ENCODE measurements around the gene SERPINC1.
A peak's percentile ranks its signal among the peaks of the same experiment; 100 is the strongest.
"Not testable (repeated sequence)": the region's sequence is repeated elsewhere in the genome, so short reads cannot be mapped to it uniquely, and the experiment has no call there.

Gene SERPINC1

DNA sequence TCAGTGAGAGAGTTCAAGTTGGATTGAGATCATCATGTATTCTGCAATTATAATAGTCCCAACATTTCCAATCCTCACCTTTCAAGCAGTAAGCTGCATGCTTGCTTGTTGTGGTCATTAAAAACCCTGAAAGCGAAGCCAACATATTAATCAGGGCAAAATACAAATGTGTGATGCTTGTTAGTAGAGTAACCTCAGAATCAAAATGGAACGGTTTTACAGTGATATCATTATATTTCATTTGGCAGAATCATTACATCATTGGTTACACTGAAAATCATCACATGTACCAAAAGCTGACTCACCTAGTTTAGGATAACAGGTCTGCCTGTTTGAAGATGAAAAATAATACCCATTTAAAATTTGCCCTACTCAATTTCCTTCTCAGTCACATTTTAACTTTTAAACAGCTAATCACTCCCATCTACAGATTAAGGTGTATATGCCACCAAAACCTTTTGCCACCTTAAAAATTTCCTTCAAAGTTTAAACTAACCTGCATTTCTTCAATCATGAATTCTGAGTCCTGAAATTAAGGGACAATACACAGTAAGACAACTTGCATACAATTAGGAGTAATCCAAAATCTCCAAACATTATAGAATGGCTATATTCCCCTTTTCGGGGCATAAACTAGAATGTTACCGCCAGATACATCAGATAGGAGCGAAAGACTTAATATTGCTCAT lies 52.8 kb downstream of the SERPINC1 start:
- H3K4me1 Mint-ChIP-seq: peaks cover 36% of the 10 kb centered on the region
- no peaks in the 10 kb centered on the region for H3K9me3 Mint-ChIP-seq
- no peaks in the 10 kb centered on the region for H3K27me3 Mint-ChIP-seq (ENCODE audit: low read depth)
- peak overlapping the region; percentile 89 to 99 (median 93) for H3K4me3 Mint-ChIP-seq
- H3K36me3 Mint-ChIP-seq (ENCODE audit: low read depth): peaks cover 58% of the 10 kb centered on the region
- TF ChIP-seq, protein P1, sequence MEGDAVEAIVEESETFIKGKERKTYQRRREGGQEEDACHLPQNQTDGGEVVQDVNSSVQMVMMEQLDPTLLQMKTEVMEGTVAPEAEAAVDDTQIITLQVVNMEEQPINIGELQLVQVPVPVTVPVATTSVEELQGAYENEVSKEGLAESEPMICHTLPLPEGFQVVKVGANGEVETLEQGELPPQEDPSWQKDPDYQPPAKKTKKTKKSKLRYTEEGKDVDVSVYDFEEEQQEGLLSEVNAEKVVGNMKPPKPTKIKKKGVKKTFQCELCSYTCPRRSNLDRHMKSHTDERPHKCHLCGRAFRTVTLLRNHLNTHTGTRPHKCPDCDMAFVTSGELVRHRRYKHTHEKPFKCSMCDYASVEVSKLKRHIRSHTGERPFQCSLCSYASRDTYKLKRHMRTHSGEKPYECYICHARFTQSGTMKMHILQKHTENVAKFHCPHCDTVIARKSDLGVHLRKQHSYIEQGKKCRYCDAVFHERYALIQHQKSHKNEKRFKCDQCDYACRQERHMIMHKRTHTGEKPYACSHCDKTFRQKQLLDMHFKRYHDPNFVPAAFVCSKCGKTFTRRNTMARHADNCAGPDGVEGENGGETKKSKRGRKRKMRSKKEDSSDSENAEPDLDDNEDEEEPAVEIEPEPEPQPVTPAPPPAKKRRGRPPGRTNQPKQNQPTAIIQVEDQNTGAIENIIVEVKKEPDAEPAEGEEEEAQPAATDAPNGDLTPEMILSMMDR (IDR thresholded peaks at IDR 0.05; ENCODE audit: unreplicated experiment in 3 of 3): no peak
- peak overlapping the region; percentile 31 to 58 (median 41) for H3K27ac Mint-ChIP-seq

- no peaks in the 10 kb centered on the region for H3K27me3 Mint-ChIP-seq (ENCODE audit: low read depth)
- no peaks in the 10 kb centered on the region for H3K9me3 Mint-ChIP-seq
- peaks cover 58% of the 10 kb centered on the region for H3K36me3 Mint-ChIP-seq (ENCODE audit: low read depth)
- peak overlapping the region; percentile 29 to 41 (median 31) for H3K27ac Mint-ChIP-seq
- TF ChIP-seq, protein P1 (IDR thresholded peaks at IDR 0.05; ENCODE audit: unreplicated experiment in 3 of 3): no peak
- H3K4me1 Mint-ChIP-seq: peaks cover 31% of the 10 kb centered on the region
- peak overlapping the region; percentile 52 to 67 (median 61) for H3K4me3 Mint-ChIP-seq
These were observed 53.6 kb downstream of the SERPINC1 start for GRCh38 chr1:173863224-173864161.

- Mint-ChIP-seq H3K9me3 (no peaks in the 10 kb centered on the region), H3K36me3 (ENCODE audit: low read depth) (peaks cover 63% of the 10 kb centered on the region), H3K27me3 (ENCODE audit: low read depth) (no peaks in the 10 kb centered on the region), H3K27ac (no peak overlapping the region), H3K4me3 (peak overlapping the region in 1 of 3 experiments; percentile 59), H3K4me1 (peaks cover 31% of the 10 kb centered on the region)
- TF ChIP-seq, protein P1 (IDR thresholded peaks at IDR 0.05; ENCODE audit: unreplicated experiment in 3 of 3): no peak
These were observed 54.3 kb downstream of the SERPINC1 start for GRCh38 chr1:173862769-173863223.

DNA sequence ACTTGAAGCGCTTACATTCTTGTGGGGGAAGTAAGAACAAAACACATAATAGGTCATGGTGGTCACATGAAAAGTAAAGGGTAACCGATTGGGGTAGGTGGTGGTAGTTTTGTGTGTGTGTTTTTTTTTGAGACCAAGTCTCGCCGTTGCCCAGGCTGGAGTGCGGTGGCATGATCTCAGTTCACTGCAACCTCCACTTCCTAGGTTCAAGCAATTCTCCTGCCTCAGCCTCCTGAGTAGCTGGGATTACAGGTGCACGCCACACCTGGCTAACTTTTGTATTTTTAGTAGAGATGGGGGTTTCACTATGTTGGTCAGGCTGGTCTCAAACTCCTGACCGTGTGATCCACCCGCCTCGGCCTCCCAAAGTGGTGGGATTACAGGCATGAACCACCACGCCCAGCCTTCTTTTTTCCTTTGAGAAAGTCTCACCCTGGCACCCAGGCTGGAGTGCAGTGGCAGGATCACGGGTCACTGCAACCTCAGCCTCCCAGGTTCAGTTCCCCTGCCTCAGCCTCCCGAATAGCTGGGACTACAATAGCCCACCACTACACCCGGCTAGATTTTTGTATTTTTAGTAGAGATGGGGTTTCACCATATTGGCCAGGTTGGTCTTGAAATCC lies 54.9 kb downstream of the SERPINC1 start:
- H3K9me3 Mint-ChIP-seq; H3K27me3 Mint-ChIP-seq (ENCODE audit: low read depth): not testable (repeated sequence)
- H3K27ac Mint-ChIP-seq: peak overlapping the region in 1 of 3 experiments; percentile 5
- H3K4me3 Mint-ChIP-seq: peak overlapping the region in 2 of 3 experiments; percentile 2 to 59
- peaks cover 68% of the 10 kb centered on the region for H3K36me3 Mint-ChIP-seq (ENCODE audit: low read depth)
- peaks cover 31% of the 10 kb centered on the region for H3K4me1 Mint-ChIP-seq

GRCh38 chr1:173861731-173862145 lies 55.4 kb downstream of the SERPINC1 start:
- Mint-ChIP-seq H3K27ac (peak overlapping the region in 1 of 3 experiments; percentile 5), H3K36me3 (ENCODE audit: low read depth) (peaks cover 65% of the 10 kb centered on the region), H3K4me1 (peaks cover 28% of the 10 kb centered on the region), H3K27me3 (ENCODE audit: low read depth) (no peaks in the 10 kb centered on the region), H3K9me3 (no peaks in the 10 kb centered on the region), H3K4me3 (peak overlapping the region in 1 of 3 experiments; percentile 2)
- TF ChIP-seq, protein P1 (IDR thresholded peaks at IDR 0.05; ENCODE audit: unreplicated experiment in 3 of 3): no peak

GRCh38 chr1:173860065-173860464 lies 57.1 kb downstream of the SERPINC1 start:
- Mint-ChIP-seq H3K27ac (no peak overlapping the region), H3K27me3 (ENCODE audit: low read depth) (no peaks in the 10 kb centered on the region), H3K36me3 (ENCODE audit: low read depth) (peaks cover 59% of the 10 kb centered on the region), H3K4me3 (no peak overlapping the region), H3K4me1 (peaks cover 11% of the 10 kb centered on the region), H3K9me3 (no peaks in the 10 kb centered on the region)
- TF ChIP-seq, protein P1 (IDR thresholded peaks at IDR 0.05; ENCODE audit: unreplicated experiment in 3 of 3): no peak

GRCh38 chr1:173859547-173859946 lies 57.6 kb downstream of the SERPINC1 start:
- not testable (repeated sequence) for H3K27ac Mint-ChIP-seq; H3K4me1 Mint-ChIP-seq; H3K9me3 Mint-ChIP-seq; H3K27me3 Mint-ChIP-seq (ENCODE audit: low read depth); H3K4me3 Mint-ChIP-seq
- H3K36me3 Mint-ChIP-seq (ENCODE audit: low read depth): peaks cover 57% of the 10 kb centered on the region
